Astrocyte (in vitro differentiated cells and primary cell): ENCODE data around the gene VPS37D. TPM values are rescaled to one million over a fixed set of nuclear protein-coding genes. Genes with fewer than 3 reads are reported as not detected.

ENCODE experiments used
- DNase-seq: peaks from one replicate; pipeline ENCODE4 v3.0.0-alpha.2; 2010; ENCODE audit warnings: low read depth
- FAIRE-seq: peaks from 2 replicates; lab custom pipeline; 2011; peaks lifted over from hg19 to GRCh38; lab: Jason Lieb, UNC
- H2AFZ ChIP-seq: 2 replicates; pipeline ENCODE4 v1.6.0; 2012; ENCODE audit warnings: low read depth, low read length, inconsistent platforms
- H3K27ac ChIP-seq: 2 replicates; pipeline ENCODE4 v1.5.1; 2011; ENCODE audit warnings: low read depth, low read length, inconsistent platforms
- H3K27me3 ChIP-seq: 2 replicates; pipeline ENCODE4 v1.6.0; 2011; ENCODE audit warnings: low read length, inconsistent platforms; ENCODE audit not compliant: insufficient read depth
- H3K36me3 ChIP-seq: 2 replicates; pipeline ENCODE4 v1.5.1; 2011; ENCODE audit warnings: low read length, inconsistent platforms; ENCODE audit not compliant: insufficient read depth
- H3K4me1 ChIP-seq: 2 replicates; pipeline ENCODE4 v1.5.1; 2011; ENCODE audit warnings: low read length, inconsistent platforms; ENCODE audit not compliant: insufficient read depth
- H3K4me2 ChIP-seq: 2 replicates; pipeline ENCODE4 v1.6.0; 2012; ENCODE audit warnings: low read length, inconsistent platforms
- H3K4me3 ChIP-seq: 2 replicates; pipeline ENCODE4 v1.5.1; 2011; ENCODE audit warnings: low read depth, mild to moderate bottlenecking, low read length, inconsistent platforms; ENCODE audit not compliant: insufficient read depth
- H3K79me2 ChIP-seq: 2 replicates; pipeline ENCODE4 v1.6.0; 2012; ENCODE audit warnings: mild to moderate bottlenecking, low read length, inconsistent platforms; ENCODE audit not compliant: insufficient read depth
- H3K9ac ChIP-seq: 2 replicates; pipeline ENCODE4 v1.6.0; 2012; ENCODE audit warnings: mild to moderate bottlenecking, low read length, inconsistent platforms
- H3K9me3 ChIP-seq: 2 replicates; pipeline ENCODE4 v1.5.1; 2012; ENCODE audit warnings: low read depth, mild to moderate bottlenecking, low read length, inconsistent platforms; ENCODE audit not compliant: insufficient read depth
- H4K20me1 ChIP-seq: 2 replicates; pipeline ENCODE4 v1.6.0; 2012; ENCODE audit warnings: low read length, inconsistent platforms; ENCODE audit not compliant: insufficient read depth
- H3K27ac Mint-ChIP-seq: one replicate; pipeline ENCODE4 v1.8.0; 2021; ENCODE audit warnings: mild to moderate bottlenecking, mixed read lengths; ENCODE audit not compliant: unreplicated experiment
- H3K27me3 Mint-ChIP-seq: one replicate; pipeline ENCODE4 v1.8.0; 2021; ENCODE audit warnings: low read depth, mixed read lengths; ENCODE audit not compliant: unreplicated experiment
- H3K36me3 Mint-ChIP-seq: one replicate; pipeline ENCODE4 v1.8.0; 2021; ENCODE audit warnings: low read depth, mixed read lengths; ENCODE audit not compliant: unreplicated experiment
- H3K4me1 Mint-ChIP-seq: one replicate; pipeline ENCODE4 v1.8.0; 2021; ENCODE audit warnings: low read depth, mixed read lengths; ENCODE audit not compliant: unreplicated experiment
- H3K4me3 Mint-ChIP-seq: one replicate; pipeline ENCODE4 v1.8.0; 2021; ENCODE audit warnings: mild to moderate bottlenecking, moderate library complexity, mixed read lengths; ENCODE audit not compliant: unreplicated experiment
- H3K9me3 Mint-ChIP-seq: one replicate; pipeline ENCODE4 v1.8.0; 2021; ENCODE audit warnings: mild to moderate bottlenecking, mixed read lengths; ENCODE audit not compliant: unreplicated experiment
- CTCF ChIP-seq: IDR thresholded peaks from 2 replicates; pipeline ENCODE4 v1.5.1; 2011; ENCODE audit warnings: low read depth, mild to moderate bottlenecking, inconsistent platforms, low read length, moderate library complexity; ENCODE audit not compliant: insufficient read depth
- EZH2 ChIP-seq: IDR thresholded peaks from 2 replicates; pipeline ENCODE4 v1.6.1; 2012; ENCODE audit warnings: mild to moderate bottlenecking, low read length, inconsistent platforms; ENCODE audit not compliant: insufficient read depth
- total RNA-seq: library from RNA; stranded (reverse); gene quantifications from 2 replicates; pipeline ENCODE4 v1.2.1, GENCODE V29; 2021

Gene VPS37D
- total RNA-seq, 1 donor from 2014 or later, result 2.9 TPM

DNA sequence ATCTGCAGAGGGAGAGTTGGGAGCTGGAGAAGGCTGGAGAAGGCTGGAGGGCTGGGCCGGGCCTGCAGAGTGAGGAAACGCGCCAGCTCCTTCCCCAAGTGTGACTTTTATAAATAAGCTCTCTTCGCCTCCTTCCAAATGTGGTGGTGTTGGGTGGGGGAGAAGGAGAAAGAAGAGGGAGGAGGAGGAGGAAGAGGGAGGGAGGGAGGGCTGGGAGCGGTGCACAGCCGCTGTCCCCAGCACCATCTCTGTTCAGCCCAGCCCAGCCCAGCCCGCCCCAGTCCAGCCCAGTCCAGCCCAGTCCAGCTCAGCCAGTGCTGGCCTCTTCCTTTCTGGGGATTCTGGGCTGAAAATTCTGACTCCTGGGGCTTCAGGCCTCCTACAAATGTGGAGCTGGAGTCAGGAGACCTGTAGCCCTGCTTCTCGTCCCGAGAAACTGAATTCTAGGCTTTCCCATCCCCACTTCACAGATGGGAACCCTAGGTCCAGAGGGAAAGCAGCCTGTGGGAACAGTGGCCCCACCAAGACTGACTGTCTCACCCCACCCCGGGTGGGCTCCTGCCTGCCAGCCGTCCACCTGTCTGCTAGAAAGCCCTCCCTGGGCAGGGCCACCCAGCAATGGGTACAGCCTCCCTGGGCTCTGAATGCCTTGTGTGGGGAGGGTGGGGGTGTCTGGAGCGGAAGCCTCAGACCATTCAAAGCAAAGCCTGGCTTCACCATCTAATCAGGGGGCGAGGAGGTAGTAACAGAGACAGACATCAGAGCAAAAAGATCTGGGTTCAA, 49.6 kb downstream of the VPS37D start:
- peak overlapping the region; percentile 83 for H3K4me3 Mint-ChIP-seq
- peak; percentile 47 for DNase-seq
- H3K27me3 Mint-ChIP-seq, result peaks cover 12% of the 10 kb centered on the region
- peaks cover 20% of the 10 kb centered on the region for H3K4me1 Mint-ChIP-seq
- H3K36me3 Mint-ChIP-seq, result peaks cover 5% of the 10 kb centered on the region
- H3K4me1 ChIP-seq, result peaks cover 40% of the 10 kb centered on the region
- H3K27ac Mint-ChIP-seq, result peak overlapping the region; percentile 89
- H3K79me2 ChIP-seq, result peaks cover 71% of the 10 kb centered on the region
- H4K20me1 ChIP-seq, result peaks cover 61% of the 10 kb centered on the region
- no peaks in the 10 kb centered on the region for H3K27me3 ChIP-seq
- TF ChIP-seq EZH2 (no peak), CTCF (no peak)
- FAIRE-seq, result no peak
- H3K9me3 ChIP-seq, result no peaks in the 10 kb centered on the region
- peak overlapping the region; percentile 95 for H3K27ac ChIP-seq
- H3K4me3 ChIP-seq, result peak overlapping the region; percentile 88
- no peak overlapping the region for H2AFZ ChIP-seq
- peaks cover 16% of the 10 kb centered on the region for H3K36me3 ChIP-seq
- no peaks in the 10 kb centered on the region for H3K9me3 Mint-ChIP-seq
- H3K9ac ChIP-seq, result peak overlapping the region; percentile 95
- peak overlapping the region; percentile 91 for H3K4me2 ChIP-seq

DNA sequence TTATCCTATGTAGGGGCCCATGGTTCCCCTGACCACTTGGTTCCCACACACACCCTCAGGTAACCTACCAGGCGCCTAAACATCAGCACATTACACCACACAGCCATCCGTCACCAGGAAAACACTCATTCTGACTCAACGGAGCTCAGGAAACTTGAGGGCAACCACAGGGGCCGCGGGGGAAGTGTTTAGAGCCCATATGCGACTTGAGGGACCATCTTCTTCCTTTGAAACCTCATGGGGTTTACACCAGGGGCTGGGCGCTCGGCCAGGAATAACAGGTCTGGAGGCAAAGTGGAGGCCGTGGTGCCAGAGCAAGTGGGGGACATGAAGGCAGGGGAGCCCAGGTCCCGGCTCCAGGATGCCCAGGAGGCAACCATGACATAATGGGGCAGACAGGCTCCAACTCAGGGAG, 50.4 kb downstream of the VPS37D start:
- Histone ChIP-seq H3K9ac (peak overlapping the region; percentile 95), H2AFZ (no peak overlapping the region), H4K20me1 (peaks cover 53% of the 10 kb centered on the region), H3K27ac (peak overlapping the region; percentile 95), H3K4me2 (peak overlapping the region; percentile 91), H3K9me3 (no peaks in the 10 kb centered on the region), H3K36me3 (peaks cover 15% of the 10 kb centered on the region), H3K4me1 (peaks cover 36% of the 10 kb centered on the region), H3K4me3 (peak overlapping the region; percentile 88), H3K79me2 (peaks cover 63% of the 10 kb centered on the region), H3K27me3 (no peaks in the 10 kb centered on the region)
- FAIRE-seq (no peak), DNase-seq (peak; percentile 90)
- TF ChIP-seq CTCF (no peak), EZH2 (no peak)
- peaks cover 12% of the 10 kb centered on the region for H3K27me3 Mint-ChIP-seq
- H3K9me3 Mint-ChIP-seq, result no peaks in the 10 kb centered on the region
- peaks cover 20% of the 10 kb centered on the region for H3K4me1 Mint-ChIP-seq
- peak overlapping the region; percentile 83 for H3K4me3 Mint-ChIP-seq
- H3K36me3 Mint-ChIP-seq, result peaks cover 3% of the 10 kb centered on the region
- H3K27ac Mint-ChIP-seq, result peak overlapping the region; percentile 89

DNA sequence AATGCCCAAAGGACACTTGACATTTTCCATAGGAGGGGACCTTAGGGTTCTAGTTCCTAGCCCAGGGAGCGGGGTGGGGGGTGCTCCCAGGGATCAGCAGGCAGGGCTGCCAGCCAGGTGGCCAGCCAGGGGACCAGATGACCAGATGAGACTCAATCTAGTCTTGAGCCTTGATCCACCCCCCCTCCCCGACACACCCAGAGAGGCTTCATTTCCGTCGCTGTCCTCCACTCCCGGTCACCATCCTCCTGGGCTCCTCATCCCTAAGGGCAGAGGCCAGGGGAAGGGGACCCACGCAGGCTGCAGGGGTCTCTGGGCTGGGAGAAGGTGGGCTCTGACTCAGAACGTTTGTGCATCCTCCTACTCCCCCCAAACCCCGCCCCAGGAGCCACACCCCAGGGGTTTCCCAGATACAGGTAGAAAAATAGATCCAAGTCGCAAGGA, 50.8 kb downstream of the VPS37D start:
- H3K27ac ChIP-seq, result peak overlapping the region; percentile 95
- no peaks in the 10 kb centered on the region for H3K9me3 Mint-ChIP-seq
- DNase-seq (no peak), FAIRE-seq (no peak)
- peak overlapping the region; percentile 91 for H3K4me2 ChIP-seq
- TF ChIP-seq CTCF (no peak), EZH2 (no peak)
- H3K36me3 Mint-ChIP-seq, result no peaks in the 10 kb centered on the region
- H3K4me1 ChIP-seq, result peaks cover 36% of the 10 kb centered on the region
- H3K9ac ChIP-seq, result peak overlapping the region; percentile 95
- H3K36me3 ChIP-seq, result peaks cover 11% of the 10 kb centered on the region
- H3K9me3 ChIP-seq, result no peaks in the 10 kb centered on the region
- H3K79me2 ChIP-seq, result peaks cover 59% of the 10 kb centered on the region
- H3K4me1 Mint-ChIP-seq, result peaks cover 20% of the 10 kb centered on the region
- H3K27me3 Mint-ChIP-seq, result peaks cover 12% of the 10 kb centered on the region
- H3K27ac Mint-ChIP-seq, result no peak overlapping the region
- peak overlapping the region; percentile 88 for H3K4me3 ChIP-seq
- peaks cover 48% of the 10 kb centered on the region for H4K20me1 ChIP-seq
- H2AFZ ChIP-seq, result no peak overlapping the region
- no peaks in the 10 kb centered on the region for H3K27me3 ChIP-seq
- peak overlapping the region; percentile 83 for H3K4me3 Mint-ChIP-seq
